HG03175 (cell line): Measurements from ENCODE around the gene OIP5.
"Not testable (repeated sequence)": the region's sequence is repeated elsewhere in the genome, so short reads cannot be mapped to it uniquely, and the experiment has no call there.

Source experiments
- ATAC-seq: cut with Tn5 transposase; IDR thresholded peaks from one replicate; pipeline ENCODE4 v1.9.1; 2021; ENCODE audit warnings: mild to moderate bottlenecking, moderate library complexity; ENCODE audit not compliant: unreplicated experiment

OIP5 gene

GRCh38 chr15:41260924-41261323 lies 71.5 kb downstream of the OIP5 start:
- ATAC-seq: not testable (repeated sequence)

GRCh38 chr15:41259546-41260189 lies 72.7 kb downstream of the OIP5 start:
- no peak for ATAC-seq
